Measurements from ENCODE around the gene PRRC2B.
"Not testable (repeated sequence)": the region's sequence is repeated elsewhere in the genome, so short reads cannot be mapped to it uniquely, and the experiment has no call there.

The PRRC2B gene

GRCh38 chr9:131446276-131446675 is 52.4 kb downstream of the PRRC2B start:
- DNase-seq = no peak
- no peak for TF ChIP-seq GATA1 (IDR thresholded peaks at IDR 0.05; ENCODE audit: low read depth, low read length)
- no peak for TF ChIP-seq POLR2A (IDR thresholded peaks at IDR 0.05; ENCODE audit: low read length)

GRCh38 chr9:131447148-131447547 is 53.3 kb downstream of the PRRC2B start:
- DNase-seq = no peak

GRCh38 chr9:131447600-131447999 is 53.7 kb downstream of the PRRC2B start:
- TF ChIP-seq GATA1 (IDR thresholded peaks at IDR 0.05; ENCODE audit: low read depth, low read length) = no peak
- no peak for TF ChIP-seq POLR2A (IDR thresholded peaks at IDR 0.05; ENCODE audit: low read length)
- DNase-seq = no peak

More at GRCh38 chr9:131447148-131447547, 53.3 kb downstream of the PRRC2B start:
- TF ChIP-seq POLR2A (IDR thresholded peaks at IDR 0.05; ENCODE audit: low read length) (no peak), GATA1 (IDR thresholded peaks at IDR 0.05; ENCODE audit: low read depth, low read length) (no peak)

- DNase-seq = no peak
- TF ChIP-seq POLR2A (IDR thresholded peaks at IDR 0.05; ENCODE audit: low read length) (no peak), GATA1 (IDR thresholded peaks at IDR 0.05; ENCODE audit: low read depth, low read length) (no peak)
Observed at GRCh38 chr9:131448818-131449217, 54.9 kb downstream of the PRRC2B start.

GRCh38 chr9:131449276-131449675 is 55.4 kb downstream of the PRRC2B start:
- no peak for TF ChIP-seq POLR2A (IDR thresholded peaks at IDR 0.05; ENCODE audit: low read length)
- TF ChIP-seq GATA1 (IDR thresholded peaks at IDR 0.05; ENCODE audit: low read depth, low read length) = no peak

GRCh38 chr9:131454028-131454427 is 60.1 kb downstream of the PRRC2B start:
- no peak for DNase-seq

More at GRCh38 chr9:131449276-131449675, 55.4 kb downstream of the PRRC2B start:
- DNase-seq = no peak

GRCh38 chr9:131455655-131456054 is 61.8 kb downstream of the PRRC2B start:
- not testable (repeated sequence) for DNase-seq

More at GRCh38 chr9:131454028-131454427, 60.1 kb downstream of the PRRC2B start:
- no peak for TF ChIP-seq GATA1 (IDR thresholded peaks at IDR 0.05; ENCODE audit: low read depth, low read length)
- no peak for TF ChIP-seq POLR2A (IDR thresholded peaks at IDR 0.05; ENCODE audit: low read length)

GRCh38 chr9:131457746-131458145 is 63.9 kb downstream of the PRRC2B start:
- TF ChIP-seq POLR2A (IDR thresholded peaks at IDR 0.05; ENCODE audit: low read length) (no peak), GATA1 (IDR thresholded peaks at IDR 0.05; ENCODE audit: low read depth, low read length) (no peak)
- no peak for DNase-seq

GRCh38 chr9:131459056-131459455 is 65.2 kb downstream of the PRRC2B start:
- DNase-seq = no peak
- TF ChIP-seq GATA1 (IDR thresholded peaks at IDR 0.05; ENCODE audit: low read depth, low read length) = no peak
- TF ChIP-seq POLR2A (IDR thresholded peaks at IDR 0.05; ENCODE audit: low read length) = no peak

- TF ChIP-seq POLR2A (IDR thresholded peaks at IDR 0.05; ENCODE audit: low read length) = no peak
- TF ChIP-seq GATA1 (IDR thresholded peaks at IDR 0.05; ENCODE audit: low read depth, low read length) = no peak
- DNase-seq = no peak
Observed at GRCh38 chr9:131461166-131461565, 67.3 kb downstream of the PRRC2B start.

GRCh38 chr9:131464354-131465000 is 70.6 kb downstream of the PRRC2B start:
- TF ChIP-seq POLR2A (IDR thresholded peaks at IDR 0.05; ENCODE audit: low read length) = no peak
- no peak for DNase-seq

- DNase-seq = no peak
- no peak for TF ChIP-seq GATA1 (IDR thresholded peaks at IDR 0.05; ENCODE audit: low read depth, low read length)
- TF ChIP-seq POLR2A (IDR thresholded peaks at IDR 0.05; ENCODE audit: low read length) = no peak
Observed at GRCh38 chr9:131465401-131465800, 71.5 kb downstream of the PRRC2B start.

GRCh38 chr9:131467214-131467935 is 73.5 kb downstream of the PRRC2B start:
- TF ChIP-seq GATA1 (IDR thresholded peaks at IDR 0.05; ENCODE audit: low read depth, low read length) = no peak
- no peak for TF ChIP-seq POLR2A (IDR thresholded peaks at IDR 0.05; ENCODE audit: low read length)
- no peak for DNase-seq

- TF ChIP-seq GATA1 (IDR thresholded peaks at IDR 0.05; ENCODE audit: low read depth, low read length) (no peak), POLR2A (IDR thresholded peaks at IDR 0.05; ENCODE audit: low read length) (no peak)
- DNase-seq = no peak
Observed at GRCh38 chr9:131468031-131468430, 74.1 kb downstream of the PRRC2B start.

GRCh38 chr9:131469356-131469755 is 75.5 kb downstream of the PRRC2B start:
- no peak for TF ChIP-seq POLR2A (IDR thresholded peaks at IDR 0.05; ENCODE audit: low read length)

More at GRCh38 chr9:131469356-131469755, 75.5 kb downstream of the PRRC2B start:
- no peak for DNase-seq

Data from erythroblast (primary cell).